ENCODE measurements around the gene SPATA2L.

Gene SPATA2L, protein sequence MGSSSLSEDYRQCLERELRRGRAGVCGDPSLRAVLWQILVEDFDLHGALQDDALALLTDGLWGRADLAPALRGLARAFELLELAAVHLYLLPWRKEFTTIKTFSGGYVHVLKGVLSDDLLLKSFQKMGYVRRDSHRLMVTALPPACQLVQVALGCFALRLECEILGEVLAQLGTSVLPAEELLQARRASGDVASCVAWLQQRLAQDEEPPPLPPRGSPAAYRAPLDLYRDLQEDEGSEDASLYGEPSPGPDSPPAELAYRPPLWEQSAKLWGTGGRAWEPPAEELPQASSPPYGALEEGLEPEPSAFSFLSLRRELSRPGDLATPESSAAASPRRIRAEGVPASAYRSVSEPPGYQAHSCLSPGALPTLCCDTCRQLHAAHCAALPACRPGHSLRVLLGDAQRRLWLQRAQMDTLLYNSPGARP

GRCh38 chr16:89701425-89702406 lies at the start of gene SPATA2L:
SPATA2L (minus strand) TSS chr16:89701705; CDS start chr16:89701232, 473 bp downstream.
- DNase-seq = peak; percentile 96

- DNase-seq = no peak
Measured at GRCh38 chr16:89749637-89750036, 48.1 kb upstream of the SPATA2L start.

DNA sequence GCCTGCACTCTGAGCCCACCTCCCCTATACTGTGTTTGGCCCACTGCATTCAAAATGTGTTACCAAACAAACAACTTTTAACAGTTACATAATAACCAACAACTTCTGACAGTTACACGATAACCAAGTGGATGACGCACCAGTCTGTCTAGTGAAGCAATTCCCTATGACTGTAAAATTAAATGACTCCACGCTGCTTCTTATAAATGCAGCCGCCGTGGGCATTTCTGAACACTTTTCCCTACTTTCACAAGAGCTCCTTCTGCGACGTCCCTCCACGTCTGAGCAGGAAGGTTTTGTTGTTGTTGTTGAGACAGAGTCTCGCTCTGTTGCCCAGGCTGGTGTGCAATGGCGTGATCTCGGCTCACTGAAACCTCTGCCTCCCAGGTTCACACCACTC lies 47.4 kb upstream of the SPATA2L start:
- no peak for DNase-seq

DNA sequence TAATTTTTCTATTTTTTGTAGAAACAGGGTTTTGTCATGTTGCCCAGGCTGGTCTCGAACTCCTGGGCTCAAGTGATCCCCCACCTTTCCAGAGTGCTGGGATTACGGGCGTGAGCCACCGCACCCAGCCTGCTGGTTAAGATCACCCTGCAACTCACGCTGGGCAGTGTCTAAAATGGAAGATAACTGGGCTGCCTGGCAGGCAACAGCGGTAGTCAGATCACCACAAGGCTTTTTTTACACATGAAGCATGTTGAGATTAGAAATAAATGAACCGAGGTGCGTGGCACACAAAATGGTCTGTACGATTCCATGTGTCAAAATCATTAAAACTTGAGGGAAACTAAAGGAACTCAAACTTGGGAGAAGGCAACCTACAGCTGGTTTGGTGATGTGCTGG lies 46.6 kb upstream of the SPATA2L start:
- DNase-seq = no peak

- no peak for DNase-seq
Measured at GRCh38 chr16:89746043-89746442, 44.5 kb upstream of the SPATA2L start.

DNA sequence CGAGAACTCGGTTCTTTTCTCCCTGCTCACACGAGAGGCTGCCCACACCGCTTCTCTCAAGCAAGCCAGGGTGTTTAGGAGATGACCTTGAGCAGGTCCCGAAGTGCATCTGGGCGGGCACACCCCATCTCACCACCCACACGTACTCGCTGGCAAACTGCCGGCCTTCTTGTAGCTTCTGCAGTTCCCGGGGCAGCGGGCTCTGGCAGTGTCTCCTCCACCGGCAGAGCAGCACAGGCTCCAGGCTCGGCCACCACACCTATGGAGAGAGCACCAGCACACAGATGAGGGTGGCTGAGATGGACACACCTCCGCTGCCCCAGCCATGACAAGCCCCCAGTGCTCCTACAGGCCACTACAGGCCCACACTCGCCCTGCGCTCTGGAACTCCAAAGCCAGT lies 43.3 kb upstream of the SPATA2L start:
- DNase-seq = no peak

DNA sequence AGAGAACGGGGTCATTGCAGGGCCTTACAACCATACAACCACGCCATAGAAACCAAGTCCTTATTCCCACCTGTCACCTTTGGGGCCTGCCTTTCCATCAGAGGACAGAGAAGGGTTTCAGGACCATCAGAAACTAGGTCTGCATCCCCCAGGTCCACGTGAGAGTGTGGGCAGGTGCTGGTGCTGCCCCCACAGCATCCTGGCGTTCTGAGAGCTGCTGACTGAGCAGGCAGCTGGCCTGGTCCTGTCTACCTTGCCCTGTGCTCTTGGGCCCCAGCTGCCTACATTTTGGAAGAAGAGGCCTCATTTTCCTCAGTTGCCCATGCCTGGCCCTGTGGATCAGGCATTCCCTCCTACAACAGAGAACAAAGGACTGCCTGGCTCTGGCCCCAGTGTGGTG lies 41.4 kb upstream of the SPATA2L start:
- DNase-seq = no peak

DNA sequence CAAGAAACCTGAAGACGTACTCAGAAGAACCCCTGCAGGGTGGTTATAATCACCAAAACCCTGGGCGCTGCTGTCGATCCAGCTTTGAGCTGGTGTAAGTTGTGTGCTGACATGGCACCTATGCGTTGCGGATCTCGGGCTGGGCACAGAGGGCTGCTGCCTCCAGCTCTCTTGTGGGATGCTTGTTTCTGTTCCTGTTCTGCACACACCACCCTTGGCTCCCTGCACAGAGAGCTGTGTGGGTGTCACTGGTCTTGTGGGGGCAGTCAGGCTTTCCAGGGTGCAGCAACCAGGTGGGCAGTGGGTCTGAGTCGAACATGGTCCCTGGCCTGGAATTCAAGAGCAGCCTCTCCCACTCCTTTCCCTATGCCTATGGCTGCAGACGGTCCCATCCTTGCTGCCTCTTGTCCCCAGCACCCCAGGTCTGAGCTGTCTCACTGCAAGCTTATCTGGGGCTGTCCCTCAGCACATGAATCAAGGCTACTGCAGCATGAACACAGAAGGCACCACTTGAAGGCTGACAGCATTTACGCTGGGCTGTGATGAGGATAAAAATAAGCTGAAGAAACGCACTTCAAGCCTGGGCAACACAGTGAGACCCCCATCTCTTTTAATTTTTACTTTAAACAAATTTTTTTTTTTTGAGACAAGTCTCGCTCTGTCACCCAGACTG lies 40.0 kb upstream of the SPATA2L start:
- DNase-seq = no peak

DNA sequence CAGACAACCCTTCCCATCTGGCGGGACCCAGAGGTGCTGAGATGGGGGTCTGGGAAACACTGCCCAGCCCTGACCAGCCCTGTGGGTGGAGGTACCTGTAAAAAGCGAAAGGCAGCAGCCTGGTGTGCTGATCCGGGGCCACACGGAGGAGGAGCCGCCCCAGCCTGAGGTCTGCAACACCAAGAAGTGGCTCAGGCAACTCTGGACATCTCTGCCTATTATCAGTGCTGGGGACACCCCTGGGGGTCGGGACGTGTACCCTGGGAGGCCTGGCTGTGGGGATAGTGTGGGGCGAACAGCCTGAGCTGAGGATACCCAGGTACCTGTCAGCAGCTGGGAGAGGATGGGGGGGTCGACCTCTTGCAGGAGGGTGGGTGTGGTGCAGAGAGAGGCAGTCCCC lies 37.9 kb upstream of the SPATA2L start:
- no peak for DNase-seq

DNA sequence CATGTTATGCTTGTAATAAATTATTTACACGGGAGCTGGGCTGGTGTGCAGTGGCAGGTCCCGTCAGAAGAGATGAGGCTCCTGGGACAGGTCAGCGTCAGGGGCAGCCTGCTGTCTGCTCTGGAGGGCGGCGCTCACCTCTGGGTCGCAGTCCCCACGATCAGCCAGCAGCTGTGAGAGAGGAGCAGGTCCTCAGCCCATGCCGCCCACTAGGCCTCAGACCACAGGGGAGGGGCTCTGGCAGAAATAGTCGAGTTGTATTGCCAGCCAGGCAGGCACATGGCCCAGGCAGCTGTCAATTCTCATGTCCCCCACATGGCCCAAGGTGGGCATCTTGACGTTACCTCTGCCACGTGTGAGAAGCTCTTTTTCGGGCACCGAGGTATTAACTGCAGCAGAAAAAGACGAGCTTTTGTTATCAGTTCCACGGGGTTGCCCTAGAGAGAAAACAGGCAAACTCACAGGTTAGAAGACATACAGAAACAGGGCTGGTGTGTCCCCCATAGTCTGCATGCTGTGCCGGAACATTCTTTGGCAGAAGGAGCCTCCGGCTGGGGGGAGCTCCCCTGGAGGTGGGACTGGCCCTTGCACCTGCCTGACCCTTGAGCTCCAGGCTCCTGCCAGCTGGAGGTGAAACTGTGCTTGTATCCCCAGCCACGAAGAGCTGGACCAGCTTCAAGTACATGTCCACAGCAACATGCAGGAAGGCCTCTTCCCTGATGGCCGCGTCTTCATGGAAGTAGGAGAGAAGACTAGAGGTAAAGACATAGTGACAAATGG lies 37.2 kb upstream of the SPATA2L start:
- no peak for DNase-seq

DNA sequence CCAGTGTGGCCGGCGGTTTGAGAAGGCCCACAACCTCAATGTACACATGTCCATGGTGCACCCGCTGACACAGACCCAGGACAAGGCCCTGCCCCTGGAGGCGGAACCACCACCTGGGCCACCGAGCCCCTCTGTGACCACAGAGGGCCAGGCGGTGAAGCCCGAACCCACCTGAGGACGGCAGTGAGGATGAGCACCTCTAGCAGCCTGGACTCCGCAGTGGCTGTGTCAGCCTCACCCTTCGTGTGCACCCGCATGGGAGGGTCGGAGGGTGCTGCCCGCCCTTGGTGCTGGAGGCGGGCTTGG lies 36.5 kb upstream of the SPATA2L start:
- DNase-seq = no peak

- DNase-seq = no peak
Measured at GRCh38 chr16:89737341-89738071, 36.0 kb upstream of the SPATA2L start.

GRCh38 chr16:89736554-89736953 lies 35.0 kb upstream of the SPATA2L start:
- DNase-seq = no peak

DNA sequence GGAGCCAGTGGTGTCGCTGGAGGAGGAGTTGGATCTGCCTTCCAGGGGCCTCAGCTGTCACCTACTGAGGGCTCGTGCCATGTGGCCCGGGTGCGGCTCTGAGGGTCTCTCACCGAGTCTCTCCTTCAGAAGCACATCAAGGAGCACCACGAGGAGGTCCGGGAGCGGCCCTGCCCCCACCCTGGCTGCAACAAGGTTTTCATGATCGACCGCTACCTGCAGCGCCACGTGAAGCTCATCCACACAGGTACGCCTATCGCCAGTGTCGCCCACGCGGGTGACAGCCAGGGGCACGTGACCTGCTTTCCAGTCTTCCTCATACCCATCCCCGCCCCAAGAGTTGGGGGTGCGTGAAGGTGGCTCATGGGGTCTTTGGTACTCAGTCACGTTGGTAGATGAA lies 32.3 kb upstream of the SPATA2L start:
- no peak for DNase-seq

GRCh38 chr16:89733322-89733721 lies 31.8 kb upstream of the SPATA2L start:
- DNase-seq = no peak

GRCh38 chr16:89732918-89733242 lies 31.4 kb upstream of the SPATA2L start:
- no peak for DNase-seq

- no peak for DNase-seq
Measured at GRCh38 chr16:89732142-89732917, 30.8 kb upstream of the SPATA2L start.

- DNase-seq = no peak
Measured at GRCh38 chr16:89730610-89731234, 29.2 kb upstream of the SPATA2L start.

GRCh38 chr16:89729863-89730593 lies 28.5 kb upstream of the SPATA2L start:
- no peak for DNase-seq

DNA sequence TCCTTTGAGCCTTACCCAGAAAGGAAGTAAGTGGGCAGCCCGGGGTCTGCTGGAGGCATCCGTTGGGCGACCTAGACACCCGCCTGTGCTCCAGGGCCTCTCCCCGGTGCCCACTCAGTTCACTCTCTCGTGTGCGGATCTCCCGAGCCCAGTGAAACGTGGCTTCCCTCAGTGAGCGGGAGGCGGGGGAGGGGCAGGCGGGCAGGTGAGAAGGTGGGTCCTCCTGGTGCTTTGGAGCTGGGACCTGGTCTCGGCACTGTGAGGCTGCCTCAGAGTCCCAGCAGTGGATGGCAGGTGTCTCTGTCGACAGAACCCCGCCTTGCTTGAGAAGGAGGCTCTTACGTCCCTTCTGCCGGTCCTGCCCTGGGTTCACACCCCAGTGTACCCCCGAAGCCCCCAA lies 27.8 kb upstream of the SPATA2L start:
- no peak for DNase-seq
